Skeletal muscle tissue (tissue), 4 donors: ENCODE results near the gene RHOF. TPM values are rescaled to one million over a fixed set of nuclear protein-coding genes. Genes with fewer than 3 reads are reported as not detected.

Experiments
- H3K27ac ChIP-seq: one replicate; pipeline ENCODE4 v1.7.0; 2013; ENCODE audit warnings: mild to moderate bottlenecking, low read depth, low read length, inconsistent platforms
- H3K27me3 ChIP-seq, 3 donors: one replicate each; pipeline ENCODE4 v1.7.0; 2013; ENCODE audit warnings: low read length in 3 of 3; ENCODE audit not compliant: control insufficient read depth in 3 of 3, insufficient read depth in 3 of 3
- H3K36me3 ChIP-seq, 3 donors: one replicate each; pipeline ENCODE4 v1.7.0; 2013; ENCODE audit warnings: low read length in 3 of 3; ENCODE audit not compliant: control insufficient read depth in 3 of 3, insufficient read depth in 3 of 3
- H3K4me1 ChIP-seq, 3 donors: one replicate each; pipeline ENCODE4 v1.7.0; 2013; ENCODE audit warnings: low read length in 3 of 3, mild to moderate bottlenecking in 3 of 3; ENCODE audit not compliant: control insufficient read depth in 3 of 3, insufficient read depth in 3 of 3
- H3K4me3 ChIP-seq, 3 donors: one replicate each; pipeline ENCODE4 v1.7.0; 2013; ENCODE audit warnings: low read length in 3 of 3
- H3K9ac ChIP-seq, 3 donors: one replicate each; pipeline ENCODE4 v1.7.0; 2013; ENCODE audit warnings: low read length in 3 of 3, mild to moderate bottlenecking in 3 of 3, moderate library complexity in 2 of 3, low read depth in 1 of 3
- H3K9me3 ChIP-seq, 3 donors: one replicate each; pipeline ENCODE4 v1.7.0; 2013; ENCODE audit warnings: low read length in 3 of 3; ENCODE audit not compliant: control insufficient read depth in 3 of 3
- total RNA-seq: library from RNA; depleted of rRNA; stranded (reverse); fragments of >200 nt; gene quantifications from one replicate; pipeline ENCODE4 v1.2.3, GENCODE V29; 2014
- donor health status: Osteomylitis.

The RHOF gene
- total RNA-seq, 1 donor from 2014 or later, result 2.1 TPM

DNA sequence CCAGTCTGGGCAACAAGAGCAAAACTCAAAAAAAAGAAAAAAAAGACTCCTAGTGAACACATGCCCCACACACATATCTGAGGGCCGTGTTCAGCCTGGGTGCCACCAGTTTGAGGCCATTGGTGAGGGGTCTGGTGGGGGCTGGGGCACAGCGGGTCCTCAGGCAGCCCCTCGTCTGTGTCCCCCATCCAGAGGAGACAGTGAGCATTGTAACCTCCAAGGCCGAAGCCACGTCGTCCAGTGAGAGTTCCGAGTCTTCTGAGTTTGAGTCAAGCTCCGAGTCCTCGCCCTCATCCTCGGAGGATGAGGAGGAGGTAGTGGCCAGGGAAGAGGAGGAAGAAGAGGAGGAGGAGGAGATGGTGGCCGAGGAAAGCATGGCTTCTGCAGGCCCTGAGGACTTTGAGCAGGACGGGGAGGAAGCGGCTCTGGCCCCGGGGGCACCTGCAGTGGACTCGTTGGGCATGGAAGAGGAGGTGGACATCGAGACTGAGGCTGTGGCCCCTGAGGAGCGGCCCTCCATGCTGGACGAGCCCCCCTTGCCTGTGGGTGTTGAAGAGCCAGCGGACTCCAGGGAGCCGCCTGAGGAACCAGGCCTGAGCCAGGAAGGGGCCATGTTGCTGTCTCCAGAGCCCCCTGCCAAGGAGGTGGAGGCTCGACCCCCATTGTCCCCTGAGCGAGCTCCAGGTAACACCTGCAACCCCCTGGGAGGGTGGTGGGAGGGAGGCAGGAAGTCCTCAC is 25.9 kb upstream of the RHOF start:
- H3K27me3 ChIP-seq, result no peaks in the 10 kb centered on the region
- no peak overlapping the region for H3K4me3 ChIP-seq
- peaks cover 60 to 71% (median 63%) of the 10 kb centered on the region in 3 donors for H3K36me3 ChIP-seq

DNA sequence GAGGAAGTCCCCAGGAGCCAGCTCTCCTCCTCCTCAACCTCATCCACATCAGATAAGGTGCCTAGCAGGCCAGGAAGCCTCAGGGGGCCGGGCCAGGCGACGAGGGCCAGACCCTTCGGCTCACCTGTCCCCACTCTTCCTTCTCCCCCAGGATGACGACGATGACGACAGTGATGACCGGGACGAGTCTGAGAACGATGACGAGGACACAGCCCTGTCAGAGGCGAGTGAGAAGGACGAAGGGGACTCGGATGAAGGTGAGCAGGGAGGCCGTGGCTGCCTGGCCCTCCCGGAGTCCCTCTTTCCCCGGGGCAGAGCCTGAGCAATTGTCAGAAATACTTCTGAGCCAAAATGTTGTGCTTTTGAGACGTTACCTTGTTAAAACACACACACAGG is 24.2 kb upstream of the RHOF start:
- H3K4me1 ChIP-seq, result peaks cover 8 to 14% (median 8%) of the 10 kb centered on the region in 3 donors
- H3K36me3 ChIP-seq, result peaks cover 55 to 65% (median 59%) of the 10 kb centered on the region in 3 donors
- H3K9me3 ChIP-seq, result no peaks in the 10 kb centered on the region
- no peak overlapping the region for H3K9ac ChIP-seq
- no peak overlapping the region for H3K4me3 ChIP-seq
- no peaks in the 10 kb centered on the region for H3K27me3 ChIP-seq
- no peak overlapping the region for H3K27ac ChIP-seq

More for the DNA sequence above, 25.9 kb upstream of the RHOF start:
- Histone ChIP-seq H3K9ac (no peak overlapping the region), H3K9me3 (no peaks in the 10 kb centered on the region), H3K27ac (no peak overlapping the region), H3K4me1 (no peaks in the 10 kb centered on the region)

DNA sequence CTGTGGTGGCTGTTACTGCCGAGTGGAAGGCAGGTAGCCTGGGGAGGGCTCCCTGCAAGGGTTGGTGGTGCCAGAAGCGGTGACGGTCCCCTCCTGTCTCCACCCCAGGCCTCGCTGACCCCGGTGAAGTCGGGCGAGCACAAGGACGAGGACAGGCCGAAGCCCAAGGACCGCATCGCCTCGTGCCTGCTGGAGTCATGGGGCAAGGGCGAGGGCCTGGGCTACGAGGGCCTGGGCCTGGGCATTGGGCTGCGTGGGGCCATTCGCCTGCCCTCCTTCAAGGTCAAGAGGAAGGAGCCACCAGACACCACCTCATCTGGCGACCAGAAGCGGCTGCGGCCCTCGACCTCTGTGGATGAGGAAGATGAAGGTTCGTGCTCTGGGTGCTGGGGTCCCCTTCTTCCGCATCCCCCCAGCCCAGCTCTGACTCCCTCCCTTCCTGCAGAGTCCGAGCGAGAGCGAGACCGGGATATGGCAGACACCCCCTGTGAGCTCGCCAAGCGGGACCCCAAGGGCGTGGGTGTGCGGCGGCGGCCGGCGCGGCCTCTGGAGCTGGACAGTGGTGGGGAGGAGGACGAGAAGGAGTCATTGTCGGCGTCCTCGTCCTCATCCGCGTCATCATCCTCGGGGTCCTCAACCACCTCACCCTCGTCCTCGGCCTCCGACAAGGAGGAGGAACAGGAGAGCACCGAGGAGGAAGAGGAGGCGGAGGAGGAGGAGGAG is 23.6 kb upstream of the RHOF start:
- Histone ChIP-seq H3K9ac (no peak overlapping the region), H3K4me3 (no peak overlapping the region), H3K4me1 (peaks cover 13 to 19% (median 14%) of the 10 kb centered on the region in 3 donors), H3K27me3 (no peaks in the 10 kb centered on the region), H3K9me3 (no peaks in the 10 kb centered on the region), H3K36me3 (peaks cover 51 to 60% (median 53%) of the 10 kb centered on the region in 3 donors), H3K27ac (no peak overlapping the region)

DNA sequence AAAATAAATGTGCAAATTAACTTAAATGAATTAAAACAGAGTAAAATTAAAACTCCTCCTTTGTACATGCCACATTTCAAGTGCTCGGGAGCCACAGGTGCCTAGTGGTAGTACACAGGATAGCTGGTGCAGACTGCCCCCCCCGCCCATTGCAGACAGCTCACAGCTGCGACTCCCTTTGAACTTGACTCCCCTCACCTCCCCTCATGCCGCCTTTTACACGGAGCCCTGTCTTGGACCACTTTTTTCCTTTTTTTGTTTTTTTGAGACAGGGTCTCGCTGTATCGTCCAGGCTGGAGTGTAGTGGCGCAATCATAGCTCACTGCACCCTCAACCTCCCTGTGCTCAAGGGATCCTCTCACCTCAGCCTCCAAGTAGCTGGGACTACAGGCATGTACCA is 21.8 kb upstream of the RHOF start:
- Histone ChIP-seq H3K27ac (no peak overlapping the region), H3K9me3 (no peaks in the 10 kb centered on the region), H3K27me3 (no peaks in the 10 kb centered on the region), H3K4me3 (no peak overlapping the region), H3K4me1 (peaks cover 30 to 36% (median 30%) of the 10 kb centered on the region in 3 donors), H3K36me3 (peaks cover 55 to 58% (median 58%) of the 10 kb centered on the region in 3 donors), H3K9ac (no peak overlapping the region)

DNA sequence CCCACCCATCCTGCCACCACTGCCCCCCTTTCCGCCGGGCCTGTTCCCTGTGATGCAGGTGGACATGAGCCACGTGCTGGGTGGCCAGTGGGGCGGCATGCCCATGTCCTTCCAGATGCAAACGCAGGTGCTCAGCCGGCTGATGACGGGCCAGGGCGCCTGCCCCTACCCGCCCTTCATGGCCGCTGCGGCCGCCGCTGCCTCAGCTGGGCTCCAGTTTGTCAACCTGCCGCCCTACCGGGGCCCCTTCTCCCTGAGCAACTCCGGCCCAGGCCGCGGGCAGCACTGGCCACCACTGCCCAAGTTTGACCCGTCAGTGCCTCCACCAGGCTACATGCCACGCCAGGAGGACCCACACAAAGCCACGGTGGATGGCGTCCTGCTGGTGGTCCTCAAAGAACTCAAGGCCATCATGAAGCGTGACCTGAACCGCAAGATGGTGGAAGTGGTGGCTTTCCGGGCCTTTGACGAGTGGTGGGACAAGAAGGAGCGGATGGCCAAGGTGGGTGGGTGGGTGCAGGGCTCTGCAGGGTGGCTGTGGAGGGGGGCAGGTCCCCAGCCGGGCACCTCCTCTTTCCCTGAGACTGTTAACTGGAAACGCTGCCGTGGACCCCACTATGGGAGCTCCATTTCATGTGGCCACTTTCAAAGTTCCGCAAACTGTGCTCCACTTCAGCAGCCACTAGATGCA is 21.1 kb upstream of the RHOF start:
- H3K36me3 ChIP-seq, result peaks cover 52 to 58% (median 57%) of the 10 kb centered on the region in 3 donors
- H3K9me3 ChIP-seq, result no peaks in the 10 kb centered on the region
- H3K9ac ChIP-seq, result no peak overlapping the region
- H3K4me1 ChIP-seq, result peaks cover 30 to 37% (median 30%) of the 10 kb centered on the region in 3 donors
- no peaks in the 10 kb centered on the region for H3K27me3 ChIP-seq
- H3K4me3 ChIP-seq, result no peak overlapping the region
- no peak overlapping the region for H3K27ac ChIP-seq

DNA sequence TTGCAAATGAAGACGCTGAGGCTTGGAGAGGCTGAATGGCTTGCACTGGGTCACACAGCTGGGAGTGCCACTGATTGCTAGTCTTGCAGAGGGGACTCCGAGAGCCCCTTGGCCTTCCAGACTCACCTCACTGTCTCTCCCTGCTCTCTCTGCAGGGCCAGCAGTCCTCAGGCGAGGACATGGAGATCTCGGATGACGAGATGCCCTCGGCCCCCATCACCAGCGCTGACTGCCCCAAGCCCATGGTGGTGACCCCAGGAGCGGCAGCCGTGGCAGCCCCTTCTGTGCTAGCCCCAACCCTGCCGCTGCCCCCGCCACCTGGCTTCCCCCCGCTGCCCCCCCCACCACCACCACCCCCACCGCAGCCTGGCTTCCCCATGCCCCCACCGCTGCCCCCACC is 20.5 kb upstream of the RHOF start:
- no peak overlapping the region for H3K27ac ChIP-seq
- no peaks in the 10 kb centered on the region for H3K27me3 ChIP-seq
- H3K36me3 ChIP-seq, result peaks cover 50 to 59% (median 56%) of the 10 kb centered on the region in 3 donors
- H3K4me3 ChIP-seq, result no peak overlapping the region
- no peak overlapping the region for H3K9ac ChIP-seq
- peaks cover 30 to 37% (median 30%) of the 10 kb centered on the region in 3 donors for H3K4me1 ChIP-seq
- H3K9me3 ChIP-seq, result no peaks in the 10 kb centered on the region

DNA sequence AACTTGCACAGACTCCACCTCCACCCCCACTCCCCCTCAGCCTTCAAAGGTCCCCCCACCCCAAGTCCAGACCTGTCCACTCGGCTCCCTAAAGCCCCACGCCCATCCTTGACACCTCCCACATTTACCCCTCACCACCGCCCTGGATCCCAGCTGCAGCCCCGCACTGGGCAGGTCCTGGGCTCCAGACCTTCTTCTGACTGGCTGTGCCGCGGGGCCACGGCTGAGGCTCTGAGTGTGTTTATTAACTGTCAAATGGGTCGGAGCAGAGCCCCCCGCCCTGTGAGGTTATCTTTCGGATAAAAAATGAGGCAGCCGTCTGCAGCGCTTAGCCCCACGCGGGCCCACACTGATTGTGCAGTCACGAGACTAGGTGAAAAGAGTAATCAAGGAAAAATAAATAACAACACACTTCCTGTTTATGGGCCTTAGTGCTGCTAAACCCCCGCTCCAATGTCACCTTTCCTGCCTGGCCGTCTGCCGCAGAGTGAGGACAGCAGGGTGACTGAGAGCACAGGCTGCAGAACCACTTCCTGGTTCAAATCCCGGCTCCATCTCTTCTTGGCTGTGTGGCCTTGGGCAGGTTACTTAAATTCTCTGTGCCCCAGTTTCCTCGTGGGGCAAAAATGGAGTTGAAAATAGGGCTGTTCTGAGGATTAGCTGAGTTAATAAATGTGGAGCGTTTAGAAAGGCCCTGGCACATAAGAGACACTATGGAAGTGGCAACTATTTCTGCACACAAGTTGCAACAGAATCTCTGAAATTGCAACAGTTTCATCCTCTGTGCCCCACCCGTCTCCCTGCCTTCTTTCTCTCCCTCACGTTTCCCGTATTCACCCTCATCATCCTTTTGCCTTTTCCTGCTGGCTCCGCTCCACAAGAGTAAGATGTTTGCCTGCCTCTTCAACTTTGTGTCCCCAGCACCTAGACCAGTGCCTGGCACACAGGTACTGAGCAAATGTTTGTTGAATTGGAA is 19.7 kb upstream of the RHOF start:
- Histone ChIP-seq H3K27me3 (no peaks in the 10 kb centered on the region), H3K9ac (peak overlapping the region in 1 of 3 donors; percentile 86), H3K9me3 (no peaks in the 10 kb centered on the region), H3K4me3 (peak overlapping the region; percentile 76 to 86 (median 79)), H3K36me3 (peaks cover 53 to 64% (median 60%) of the 10 kb centered on the region in 3 donors), H3K4me1 (peaks cover 30 to 37% (median 30%) of the 10 kb centered on the region in 3 donors), H3K27ac (no peak overlapping the region)

DNA sequence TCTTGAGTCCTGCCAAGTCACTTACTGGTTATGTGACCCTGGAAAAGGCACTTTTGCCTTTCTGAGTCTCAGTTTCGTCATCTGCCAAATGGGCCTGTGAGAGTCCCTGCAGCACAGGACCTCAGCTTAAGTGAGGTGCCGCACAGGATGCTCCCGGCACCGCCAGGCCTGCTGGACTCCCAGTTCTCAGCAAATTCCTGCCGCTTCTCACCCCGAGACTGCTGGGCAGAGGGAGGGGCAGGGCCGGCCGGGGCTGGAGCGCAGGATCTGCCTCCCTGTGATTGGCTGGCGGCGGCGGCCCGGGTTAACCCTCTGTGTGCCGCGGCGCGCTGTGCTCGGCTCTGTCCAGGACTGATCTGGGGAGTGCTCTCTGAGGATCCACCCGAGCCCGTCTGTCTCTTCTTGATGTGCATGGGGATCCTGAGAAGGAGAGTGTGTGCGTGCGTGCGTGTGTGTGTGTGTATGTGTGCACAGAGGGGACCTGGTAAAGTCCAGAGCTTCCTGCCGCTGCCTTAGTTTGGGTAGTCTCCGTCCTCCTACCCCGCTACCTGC is 18.9 kb upstream of the RHOF start:
- peaks cover 32 to 41% (median 33%) of the 10 kb centered on the region in 3 donors for H3K4me1 ChIP-seq
- no peaks in the 10 kb centered on the region for H3K9me3 ChIP-seq
- peaks cover 48 to 59% (median 59%) of the 10 kb centered on the region in 3 donors for H3K36me3 ChIP-seq
- peak overlapping the region; percentile 30 to 86 (median 79) for H3K9ac ChIP-seq
- no peak overlapping the region for H3K27ac ChIP-seq
- H3K27me3 ChIP-seq, result no peaks in the 10 kb centered on the region
- H3K4me3 ChIP-seq, result peak overlapping the region; percentile 76 to 86 (median 79)
